Neural cell (in vitro differentiated cells): ENCODE measurements around the gene EOGT.

ENCODE experiments used
- CTCF ChIP-seq: fragments of 450-650 bp; IDR thresholded peaks from 2 replicates; pipeline ENCODE4 v1.5.1; 2014; ENCODE audit warnings: antibody characterized with exemption, mild to moderate bottlenecking, moderate library complexity; ENCODE audit not compliant: poor library complexity, severe bottlenecking
- EZH2 ChIP-seq: fragments of 200-600, 300-800 bp; shearing (Covaris generic), sonication (generic); IDR thresholded peaks from 2 replicates; pipeline ENCODE4 v1.6.1; 2014; ENCODE audit warnings: antibody characterized with exemption, low read length, borderline replicate concordance, mild to moderate bottlenecking; ENCODE audit not compliant: insufficient read depth, poor library complexity, severe bottlenecking
- POLR2AphosphoS5 ChIP-seq: IDR thresholded peaks from 2 replicates; pipeline ENCODE4 v1.6.1; 2012
- REST ChIP-seq: IDR thresholded peaks from 2 replicates; pipeline ENCODE4 v1.6.1; 2012; ENCODE audit warnings: borderline replicate concordance

- no peak for TF ChIP-seq POLR2AphosphoS5
- no peak for TF ChIP-seq CTCF
- no peak for TF ChIP-seq REST
- TF ChIP-seq EZH2 = no peak
Measured at GRCh38 chr3:68973639-68974038, 39.8 kb downstream of the EOGT start.
